Epidermal melanocyte (primary cell): Measurements from ENCODE around the gene GAS2.
"Not testable (repeated sequence)": the region's sequence is repeated elsewhere in the genome, so short reads cannot be mapped to it uniquely, and the experiment has no call there.

Source experiments
- DNase-seq: peaks from one replicate; pipeline ENCODE4 v3.0.0; 2011; ENCODE audit warnings: low spot score; ENCODE audit not compliant: insufficient read length

Gene GAS2

DNA sequence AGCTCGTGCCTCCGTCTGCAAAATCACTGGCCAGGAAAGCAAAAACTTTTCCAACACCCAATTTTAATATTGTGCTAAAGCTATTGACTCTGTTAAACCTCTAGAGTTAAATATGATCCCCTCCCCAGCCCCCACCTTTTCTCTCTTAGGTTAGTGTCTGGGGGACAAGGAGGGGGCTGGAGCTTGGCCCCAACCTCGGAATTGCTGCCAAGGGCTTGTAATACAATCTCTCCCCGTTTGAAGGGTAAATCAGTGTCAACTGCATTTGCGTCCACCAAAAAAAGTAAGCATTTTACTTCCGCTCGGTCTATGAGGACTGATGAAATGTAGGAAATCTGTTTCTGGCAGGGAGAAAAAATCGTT is at the start of gene GAS2:
Gene GAS2 (plus strand): TSS at position 287 of the 363 bp plus-strand sequence. CDS start 8,259 bp downstream, outside the sequence.
- no peak for DNase-seq

DNA sequence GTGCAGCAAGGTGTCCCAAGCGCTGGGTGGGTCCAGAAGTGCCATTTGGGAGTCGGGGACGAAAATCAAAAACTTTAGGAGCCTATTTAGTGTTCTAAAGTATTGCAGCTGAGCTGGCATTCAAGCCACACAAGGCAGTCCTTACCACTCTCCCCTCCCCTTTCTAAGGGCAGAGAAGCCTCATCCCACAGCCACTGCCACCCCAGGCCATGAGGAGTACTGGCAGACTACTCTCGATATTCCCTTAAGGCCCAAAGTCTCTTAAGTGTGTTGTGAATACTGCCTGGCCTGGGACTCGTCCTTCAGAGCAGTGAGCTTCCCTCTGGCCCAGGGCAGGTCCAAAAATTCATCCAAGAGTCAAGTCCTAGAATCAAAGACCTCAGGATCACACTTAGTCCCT is 48.5 kb upstream of the GAS2 start:
- no peak for DNase-seq

- DNase-seq, result no peak
Observed at GRCh38 chr11:22624742-22625447, 41.5 kb upstream of the GAS2 start.

DNA sequence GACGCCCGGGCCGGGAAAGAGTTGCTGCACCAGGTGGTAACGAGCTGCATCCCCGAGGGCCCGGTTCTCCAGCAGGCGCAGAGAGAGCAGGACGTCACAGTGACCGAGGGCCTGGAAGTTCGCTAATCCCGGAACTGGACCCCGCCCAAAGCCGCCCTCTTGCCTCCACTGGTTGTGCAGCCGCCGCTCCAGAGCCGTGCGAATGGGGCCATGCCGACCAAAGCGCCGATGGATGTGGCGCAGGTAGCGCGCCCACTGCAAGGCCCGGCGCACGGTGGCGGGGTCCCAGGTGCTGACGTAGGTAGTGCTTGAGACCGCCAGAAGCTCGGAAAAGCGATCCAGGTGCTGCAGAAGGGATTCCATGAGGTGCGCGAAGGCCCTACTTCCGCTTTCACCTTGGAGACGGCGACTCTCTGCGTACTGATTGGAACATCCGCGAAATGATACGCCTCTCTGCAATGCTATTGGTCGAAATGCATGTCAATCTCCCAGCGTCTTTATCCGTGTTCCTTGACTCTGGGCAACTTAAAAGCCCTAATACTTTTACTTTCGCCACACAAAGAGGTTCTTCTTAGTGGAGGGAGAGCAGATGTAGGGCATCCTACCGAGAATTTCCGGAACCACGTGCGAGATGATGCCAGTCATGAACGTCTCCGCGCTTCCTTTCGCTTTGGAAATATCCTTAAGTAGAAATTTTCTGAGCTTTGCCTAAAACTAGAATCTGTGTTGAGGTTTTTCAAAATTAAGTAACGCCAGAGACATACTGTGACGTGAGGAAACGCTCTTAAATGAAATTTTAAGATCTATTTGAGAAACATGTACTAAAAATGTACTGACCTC is 40.7 kb upstream of the GAS2 start, which contains the start of gene FANCF:
Gene FANCF (minus strand): TSS at position 376 of the 840 bp plus-strand sequence. CDS start 13 bp downstream, at position 363.
- DNase-seq, result peak; percentile 76

- no peak for DNase-seq
Observed at GRCh38 chr11:22626573-22627239, 39.7 kb upstream of the GAS2 start.

DNA sequence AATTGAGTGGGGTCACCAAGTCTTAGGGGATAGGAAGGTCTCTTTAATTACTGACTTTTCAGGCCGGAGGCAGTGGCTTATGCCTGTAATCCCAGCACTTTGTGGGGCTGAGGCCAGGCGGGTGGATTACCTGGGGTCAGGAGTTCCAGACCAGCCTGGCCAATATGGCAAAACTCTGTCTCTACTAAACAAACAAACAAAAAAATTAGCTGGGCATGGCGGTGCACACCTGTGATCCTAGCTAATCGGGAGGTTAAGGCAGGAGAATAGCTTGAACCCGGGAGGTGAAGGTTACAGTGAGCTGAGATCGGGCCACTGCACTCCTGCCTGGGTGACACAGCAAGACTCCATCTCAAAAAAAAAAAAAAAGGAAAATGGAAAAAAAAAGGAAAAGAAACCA is 39.0 kb upstream of the GAS2 start:
- DNase-seq, result no peak

DNA sequence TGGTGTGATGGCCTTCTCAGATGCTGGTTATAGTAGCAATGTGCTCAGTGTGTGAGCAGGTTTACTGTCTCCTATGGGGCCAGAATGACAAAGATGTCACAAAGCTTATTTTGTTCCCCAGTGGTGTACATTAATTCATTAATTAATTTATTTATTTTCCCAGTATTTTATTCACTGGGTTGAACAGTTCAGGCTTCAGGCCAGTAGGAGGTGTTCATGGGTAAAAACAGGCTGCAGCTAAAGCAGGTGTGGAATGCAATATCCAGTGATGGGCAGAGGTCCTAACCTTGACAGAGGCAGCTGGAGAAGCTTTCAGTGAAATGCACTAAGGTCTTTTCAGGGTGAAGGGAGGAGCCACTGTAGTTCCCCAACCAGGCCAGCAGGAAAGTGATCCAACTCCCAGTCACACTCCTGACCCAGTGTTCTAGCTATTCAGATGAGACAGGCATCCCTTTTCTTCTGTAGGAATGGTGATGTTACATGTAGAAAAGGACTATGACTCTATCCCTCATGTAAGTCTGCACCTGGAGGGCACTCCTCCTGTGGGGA is 33.0 kb upstream of the GAS2 start:
- DNase-seq, result no peak

- no peak for DNase-seq
Observed at GRCh38 chr11:22634897-22635629, 31.3 kb upstream of the GAS2 start.

DNA sequence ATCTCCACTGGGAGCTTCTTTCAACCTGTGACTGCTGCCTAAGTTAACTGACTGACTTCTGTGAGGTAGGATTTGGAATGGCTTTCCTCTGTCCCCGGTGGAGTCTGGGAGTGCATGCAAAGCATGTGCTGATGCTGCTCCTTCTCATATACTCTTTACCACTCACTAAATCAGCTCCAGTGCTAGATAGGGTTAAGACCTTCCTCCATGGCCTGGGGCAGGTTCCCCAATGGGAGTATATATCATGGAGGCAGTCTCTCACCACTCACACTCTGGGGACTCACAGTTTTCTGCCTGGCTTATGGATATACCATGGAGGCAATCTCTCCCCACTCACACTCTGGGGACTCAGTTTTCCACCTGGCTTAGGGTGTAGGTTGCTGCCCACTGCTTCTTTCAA is 30.7 kb upstream of the GAS2 start:
- DNase-seq, result no peak

DNA sequence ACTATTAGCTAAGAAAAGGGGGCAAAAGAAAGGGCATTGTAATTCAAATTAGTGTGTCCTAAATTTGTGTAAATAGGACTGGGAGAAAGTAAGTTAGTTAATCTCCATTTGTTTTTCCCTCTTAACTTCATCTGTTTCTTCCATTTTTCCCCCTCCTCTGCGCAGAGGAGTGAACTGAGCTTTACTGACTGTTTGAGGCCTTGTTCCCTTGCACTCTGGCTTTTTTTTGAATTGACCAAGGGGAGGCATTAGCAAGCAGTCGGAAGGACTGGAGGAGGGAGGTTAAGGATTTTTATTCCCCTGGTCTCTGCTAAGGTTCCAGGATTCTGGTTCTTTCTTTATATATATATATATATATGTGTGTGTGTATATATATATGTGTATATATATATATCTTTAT is 25.5 kb upstream of the GAS2 start:
- no peak for DNase-seq

DNA sequence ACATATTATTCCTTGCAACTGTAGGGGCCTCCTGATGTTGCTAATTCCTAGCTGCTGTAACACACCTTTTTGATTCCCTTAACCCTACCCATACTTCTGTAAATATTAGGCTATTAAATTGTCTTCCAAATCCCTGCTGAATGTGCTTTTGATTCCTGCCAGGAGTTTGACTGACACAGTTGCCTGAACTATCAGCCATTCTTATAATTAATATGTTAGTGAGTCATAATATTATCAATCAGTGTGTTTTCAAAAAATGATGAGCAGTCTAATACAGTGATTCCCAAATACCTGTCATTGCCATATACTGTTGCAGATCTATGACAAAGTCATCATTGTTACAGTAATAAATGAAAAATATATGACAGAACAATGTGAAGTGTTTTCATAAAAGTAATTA is 24.9 kb upstream of the GAS2 start:
- no peak for DNase-seq

GRCh38 chr11:22652346-22652745 is 14.1 kb upstream of the GAS2 start:
- DNase-seq, result not testable (repeated sequence)

DNA sequence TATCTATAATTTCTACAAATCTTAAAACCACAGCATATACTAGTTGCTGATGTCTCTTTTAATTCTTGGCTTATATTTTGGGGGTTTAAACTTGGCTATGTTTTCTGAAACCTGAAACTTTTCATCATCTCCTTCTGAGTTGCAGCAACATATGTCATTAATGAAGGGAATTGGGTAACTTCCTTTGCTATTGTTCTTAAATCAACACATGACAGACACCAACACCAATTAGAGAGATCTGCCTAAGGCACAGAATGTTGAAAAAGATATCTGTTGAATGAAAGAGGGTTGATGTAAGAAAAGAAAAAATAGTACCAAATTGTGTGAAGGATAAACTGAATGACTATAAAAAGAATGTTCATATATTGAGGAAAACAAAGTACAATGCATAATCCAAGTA is 10.3 kb upstream of the GAS2 start:
- DNase-seq, result no peak

DNA sequence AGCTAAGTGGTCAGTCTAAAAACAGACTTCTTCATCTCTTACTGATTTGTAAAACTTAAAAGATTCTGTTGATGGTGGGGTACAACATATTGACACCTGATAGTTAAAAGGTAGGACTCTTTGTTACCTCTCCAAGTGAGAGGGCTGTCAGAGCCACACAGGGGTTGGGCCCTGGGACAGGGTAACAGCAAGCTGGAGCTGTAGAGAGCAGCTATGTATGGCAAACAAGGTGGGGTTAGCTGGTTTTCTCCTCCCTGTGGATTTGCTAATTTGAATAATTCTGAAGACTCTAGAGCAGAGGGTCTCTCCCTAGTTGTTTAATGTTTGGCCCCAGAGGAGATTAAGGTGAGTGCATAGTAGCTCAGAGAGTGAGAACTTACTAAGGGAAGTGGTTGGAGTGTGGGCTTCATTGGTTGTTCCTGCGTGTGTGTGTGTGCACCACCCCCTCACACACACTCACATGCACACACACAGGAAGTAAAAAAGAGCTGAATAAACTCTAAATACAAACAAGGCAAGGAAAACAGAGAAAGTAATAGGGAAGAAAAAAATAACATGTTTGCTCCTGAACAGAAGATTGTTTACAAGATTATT is 9.2 kb upstream of the GAS2 start:
- no peak for DNase-seq

DNA sequence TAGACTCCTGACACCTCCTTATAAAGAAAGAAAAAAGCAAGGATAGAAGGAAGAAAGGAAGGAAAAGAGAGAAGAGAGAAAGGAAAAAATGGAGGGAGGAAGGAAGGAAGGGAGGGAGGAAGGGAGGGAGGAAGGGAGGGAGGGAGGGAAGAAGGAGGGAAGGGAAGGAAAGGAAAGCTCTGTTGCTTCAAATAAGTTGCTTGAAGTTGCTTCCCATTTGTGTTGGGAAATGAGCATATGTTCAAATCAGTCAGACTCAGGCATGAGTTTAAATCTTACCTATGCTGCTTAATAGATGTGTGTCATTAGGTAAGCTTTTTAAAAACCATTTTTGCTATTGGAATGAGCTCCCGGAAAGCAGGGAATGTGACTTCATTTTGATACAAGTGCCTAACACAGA is 6.6 kb upstream of the GAS2 start:
- no peak for DNase-seq

DNA sequence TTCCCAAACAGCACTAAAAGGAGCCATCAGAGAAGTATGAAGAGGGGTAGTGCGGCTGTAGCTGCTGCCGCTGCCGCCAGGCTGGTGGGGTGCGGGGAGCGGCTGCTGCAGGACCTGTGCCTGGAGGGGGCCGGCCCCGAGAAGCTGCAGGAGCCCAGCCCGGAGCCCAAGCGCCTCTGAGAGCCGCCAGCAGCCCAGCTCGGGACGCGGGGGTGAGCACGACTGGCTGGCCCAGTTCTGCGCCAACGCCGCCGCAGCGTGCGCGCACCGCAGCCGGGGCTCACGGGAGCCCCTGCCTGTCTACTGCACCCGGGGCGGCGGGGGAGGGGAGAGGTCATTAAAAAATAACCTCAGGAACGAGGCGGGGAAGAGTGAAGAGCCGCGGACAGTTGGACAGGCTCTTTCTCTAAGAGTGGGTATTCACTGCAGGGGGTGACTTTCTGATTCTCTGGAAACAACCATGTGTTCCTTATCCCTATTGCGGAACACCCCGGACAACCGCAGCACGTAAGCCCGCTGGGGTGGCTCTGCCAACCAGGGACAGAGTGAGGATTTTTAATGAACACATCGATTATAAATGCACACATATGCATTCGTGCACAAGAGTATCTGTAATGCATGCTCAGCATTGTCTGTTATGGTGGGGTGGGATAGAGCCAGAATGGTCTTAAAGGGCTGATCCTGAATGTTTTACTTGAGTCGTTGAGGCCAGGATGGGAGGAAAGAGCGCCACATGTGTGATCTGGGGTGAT is 453 bp downstream of the GAS2 start:
- peak; percentile 27 for DNase-seq

DNA sequence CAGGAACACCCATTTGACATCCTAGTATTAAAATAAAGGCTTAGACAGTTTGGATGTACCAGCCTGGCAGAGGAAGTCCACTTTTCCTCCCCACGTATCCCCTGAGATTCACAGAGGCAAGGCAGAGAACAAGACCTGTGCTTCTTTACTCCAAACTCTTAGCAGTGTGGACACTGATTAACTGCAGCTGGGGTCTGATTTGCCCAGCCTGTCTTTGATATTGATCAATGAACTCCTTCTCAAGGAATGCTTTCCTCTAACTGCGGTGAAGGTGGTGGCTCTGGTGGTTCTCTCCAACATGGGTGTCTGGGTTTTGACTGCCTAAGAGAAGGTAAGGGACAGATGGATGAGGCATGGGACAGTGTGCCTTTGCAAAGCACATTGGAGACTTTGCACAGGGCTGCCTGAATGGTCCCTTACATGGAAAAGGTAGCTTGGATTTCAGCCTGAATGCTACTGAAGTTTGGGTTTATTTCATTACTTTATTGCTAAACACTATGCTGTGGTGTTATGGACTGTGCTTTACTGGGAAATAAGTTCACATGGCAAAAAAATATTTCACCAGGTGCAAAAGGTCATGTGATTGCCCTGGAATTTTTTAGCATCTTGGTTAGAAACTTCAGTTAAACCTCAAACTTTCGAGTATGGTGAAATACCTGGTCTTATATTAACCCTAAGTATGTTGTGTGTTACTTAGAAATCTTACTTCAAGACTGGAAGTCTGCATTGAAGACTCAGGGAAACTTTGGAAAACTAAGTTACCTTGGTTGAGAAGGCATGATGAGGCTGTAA is 1.8 kb downstream of the GAS2 start:
- no peak for DNase-seq

DNA sequence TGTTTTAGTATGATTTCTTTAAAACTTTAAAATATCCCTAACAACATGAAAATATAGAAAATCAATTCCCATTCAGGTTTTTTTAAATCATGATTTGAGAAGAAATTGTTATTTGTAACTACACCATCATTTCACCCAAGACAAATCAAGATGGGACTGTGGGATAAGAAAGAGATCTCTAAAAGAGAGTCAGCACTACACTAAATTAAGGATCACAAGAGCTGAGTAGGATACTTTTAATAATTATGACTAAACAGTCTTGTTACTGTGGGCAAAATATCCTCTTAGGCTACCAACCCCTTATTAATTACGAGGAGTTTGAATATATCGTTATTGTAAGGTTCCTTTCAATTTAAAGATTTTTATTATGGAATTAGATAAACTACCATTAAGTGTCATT is 3.0 kb downstream of the GAS2 start:
- DNase-seq, result no peak

- DNase-seq, result no peak
Observed at GRCh38 chr11:22670830-22671229, 4.4 kb downstream of the GAS2 start.
